ENCODE results near the gene MOB1A.
"Not testable (repeated sequence)": the region's sequence is repeated elsewhere in the genome, so short reads cannot be mapped to it uniquely, and the experiment has no call there.

The MOB1A gene

GRCh38 chr2:74178211-74179062, at the start of gene MOB1A:
Gene MOB1A, minus strand, starts transcription at chr2:74178879. Its CDS starts 205 bp downstream, at chr2:74178674.
- Histone ChIP-seq H3K9ac (ENCODE audit: low read depth, low read length) (peak within 1 kb of the TSS; percentile 72), H3K9me3 (ENCODE audit: control insufficient read depth, insufficient read depth, low read length) (no peaks in the 10 kb centered on the region), H3K36me3 (ENCODE audit: insufficient read depth, low read length) (no peaks in the 10 kb centered on the region; the same call in 1 of the 2 replicates), H3K4me1 (ENCODE audit: insufficient read depth, low read length) (peaks cover 3% of the 10 kb centered on the region; the same call in 1 of the 2 replicates)

GRCh38 chr2:74227646-74228045, 49.0 kb upstream of the MOB1A start:
- Histone ChIP-seq H3K36me3 (ENCODE audit: insufficient read depth, low read length) (no peaks in the 10 kb centered on the region), H3K4me1 (ENCODE audit: insufficient read depth, low read length) (no peaks in the 10 kb centered on the region; the same call in 1 of the 2 replicates), H3K9ac (ENCODE audit: low read depth, low read length) (no peak overlapping the region), H3K9me3 (ENCODE audit: control insufficient read depth, insufficient read depth, low read length) (no peaks in the 10 kb centered on the region)

GRCh38 chr2:74226648-74227213, 48.1 kb upstream of the MOB1A start:
- Histone ChIP-seq H3K4me1 (ENCODE audit: insufficient read depth, low read length) (no peaks in the 10 kb centered on the region; the same call in 1 of the 2 replicates), H3K9me3 (ENCODE audit: control insufficient read depth, insufficient read depth, low read length) (no peaks in the 10 kb centered on the region), H3K36me3 (ENCODE audit: insufficient read depth, low read length) (no peaks in the 10 kb centered on the region), H3K9ac (ENCODE audit: low read depth, low read length) (no peak overlapping the region)

- Histone ChIP-seq H3K4me1 (ENCODE audit: insufficient read depth, low read length) (no peaks in the 10 kb centered on the region; the same call in 1 of the 2 replicates), H3K9ac (ENCODE audit: low read depth, low read length) (no peak overlapping the region), H3K36me3 (ENCODE audit: insufficient read depth, low read length) (no peaks in the 10 kb centered on the region), H3K9me3 (ENCODE audit: control insufficient read depth, insufficient read depth, low read length) (no peaks in the 10 kb centered on the region)
Measured at GRCh38 chr2:74225698-74226459, 47.2 kb upstream of the MOB1A start.

GRCh38 chr2:74223941-74224770, 45.5 kb upstream of the MOB1A start:
- H3K4me1 ChIP-seq (ENCODE audit: insufficient read depth, low read length): no peaks in the 10 kb centered on the region; the same call in 1 of the 2 replicates
- peaks cover 7% of the 10 kb centered on the region for H3K36me3 ChIP-seq (ENCODE audit: insufficient read depth, low read length)
- no peak overlapping the region for H3K9ac ChIP-seq (ENCODE audit: low read depth, low read length)
- H3K9me3 ChIP-seq (ENCODE audit: control insufficient read depth, insufficient read depth, low read length): no peaks in the 10 kb centered on the region; the same call in 1 of the 2 replicates

GRCh38 chr2:74222300-74222650, 43.6 kb upstream of the MOB1A start:
- Histone ChIP-seq H3K9me3 (ENCODE audit: control insufficient read depth, insufficient read depth, low read length) (no peaks in the 10 kb centered on the region; the same call in 1 of the 2 replicates), H3K36me3 (ENCODE audit: insufficient read depth, low read length) (peaks cover 12% of the 10 kb centered on the region), H3K4me1 (ENCODE audit: insufficient read depth, low read length) (no peaks in the 10 kb centered on the region; the same call in 1 of the 2 replicates), H3K9ac (ENCODE audit: low read depth, low read length) (no peak overlapping the region)

GRCh38 chr2:74221604-74222299, 43.1 kb upstream of the MOB1A start:
- H3K9ac ChIP-seq (ENCODE audit: low read depth, low read length): no peak overlapping the region
- no peaks in the 10 kb centered on the region; the same call in 1 of the 2 replicates for H3K4me1 ChIP-seq (ENCODE audit: insufficient read depth, low read length)
- peaks cover 12% of the 10 kb centered on the region for H3K36me3 ChIP-seq (ENCODE audit: insufficient read depth, low read length)
- H3K9me3 ChIP-seq (ENCODE audit: control insufficient read depth, insufficient read depth, low read length): no peaks in the 10 kb centered on the region; the same call in 1 of the 2 replicates

- no peak overlapping the region for H3K9ac ChIP-seq (ENCODE audit: low read depth, low read length)
Measured at GRCh38 chr2:74221091-74221490, 42.4 kb upstream of the MOB1A start.

GRCh38 chr2:74219846-74220486, 41.3 kb upstream of the MOB1A start:
- Histone ChIP-seq H3K4me1 (ENCODE audit: insufficient read depth, low read length) (no peaks in the 10 kb centered on the region), H3K36me3 (ENCODE audit: insufficient read depth, low read length) (peaks cover 17% of the 10 kb centered on the region), H3K9ac (ENCODE audit: low read depth, low read length) (no peak overlapping the region)

More at GRCh38 chr2:74221091-74221490, 42.4 kb upstream of the MOB1A start:
- Histone ChIP-seq H3K9me3 (ENCODE audit: control insufficient read depth, insufficient read depth, low read length) (no peaks in the 10 kb centered on the region; the same call in 1 of the 2 replicates), H3K36me3 (ENCODE audit: insufficient read depth, low read length) (peaks cover 12% of the 10 kb centered on the region), H3K4me1 (ENCODE audit: insufficient read depth, low read length) (no peaks in the 10 kb centered on the region; the same call in 1 of the 2 replicates)

GRCh38 chr2:74216642-74217041, 38.0 kb upstream of the MOB1A start:
- H3K9ac ChIP-seq (ENCODE audit: low read depth, low read length): no peak overlapping the region
- H3K9me3 ChIP-seq (ENCODE audit: control insufficient read depth, insufficient read depth, low read length): no peaks in the 10 kb centered on the region; the same call in 1 of the 2 replicates
- peaks cover 32% of the 10 kb centered on the region for H3K36me3 ChIP-seq (ENCODE audit: insufficient read depth, low read length)
- no peaks in the 10 kb centered on the region for H3K4me1 ChIP-seq (ENCODE audit: insufficient read depth, low read length)

More at GRCh38 chr2:74219846-74220486, 41.3 kb upstream of the MOB1A start:
- H3K9me3 ChIP-seq (ENCODE audit: control insufficient read depth, insufficient read depth, low read length): no peaks in the 10 kb centered on the region; the same call in 1 of the 2 replicates

- peaks cover 37% of the 10 kb centered on the region for H3K36me3 ChIP-seq (ENCODE audit: insufficient read depth, low read length)
- not testable (repeated sequence) for H3K4me1 ChIP-seq (ENCODE audit: insufficient read depth, low read length); H3K9me3 ChIP-seq (ENCODE audit: control insufficient read depth, insufficient read depth, low read length); H3K9ac ChIP-seq (ENCODE audit: low read depth, low read length)
Measured at GRCh38 chr2:74215771-74216170, 37.1 kb upstream of the MOB1A start.

GRCh38 chr2:74212702-74213410, 34.2 kb upstream of the MOB1A start:
- Histone ChIP-seq H3K36me3 (ENCODE audit: insufficient read depth, low read length) (peaks cover 36% of the 10 kb centered on the region), H3K9me3 (ENCODE audit: control insufficient read depth, insufficient read depth, low read length) (no peaks in the 10 kb centered on the region), H3K9ac (ENCODE audit: low read depth, low read length) (no peak overlapping the region), H3K4me1 (ENCODE audit: insufficient read depth, low read length) (no peaks in the 10 kb centered on the region)

Data from ES-I3 (cell line).